ENCODE results near the gene PCA3.

GRCh38 chr9:76793784-76794431 lies 29.7 kb downstream of the PCA3 start:
- TF ChIP-seq SUPT20H (IDR thresholded peaks at IDR 0.05; ENCODE audit: borderline replicate concordance, control insufficient read depth, low read depth, low read length) (no peak), CHD4 (IDR thresholded peaks at IDR 0.05) (no peak), MEF2A (IDR thresholded peaks at IDR 0.05; ENCODE audit: insufficient read depth, low read depth, low read length) (no peak)

Data from GM12878 (cell line).